ENCODE data around the gene ARPC2.

The ARPC2 gene

DNA sequence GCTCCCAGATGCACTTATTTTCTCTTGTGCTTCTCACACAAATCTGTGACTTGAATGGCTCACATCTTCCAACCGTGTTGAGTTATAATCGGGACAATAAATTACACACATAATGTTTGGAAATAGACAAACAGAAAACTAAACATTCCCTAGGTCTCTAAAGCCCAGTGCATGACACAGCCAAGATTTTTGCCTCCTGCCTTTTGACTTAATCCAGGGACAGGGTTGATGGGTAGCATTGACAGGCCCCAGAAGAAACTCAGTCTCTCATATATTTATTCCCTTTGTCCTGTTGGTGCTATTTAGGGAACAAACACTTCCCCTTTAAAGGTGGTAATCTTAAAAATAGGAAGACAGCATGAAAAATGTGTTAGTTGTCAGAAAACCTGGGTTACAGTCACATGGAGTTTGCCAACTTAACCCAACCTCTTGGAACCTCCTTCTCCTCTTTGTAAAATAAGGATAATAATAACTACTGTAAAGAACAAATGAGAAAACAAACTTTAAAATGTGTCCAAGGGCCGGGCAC, 24.0 kb upstream of the ARPC2 start:
- no peak for DNase-seq (ENCODE audit: low read depth)
- no peak overlapping the region for H3K4me3 ChIP-seq (ENCODE audit: low read depth, low read length)
- TF ChIP-seq, protein P1, sequence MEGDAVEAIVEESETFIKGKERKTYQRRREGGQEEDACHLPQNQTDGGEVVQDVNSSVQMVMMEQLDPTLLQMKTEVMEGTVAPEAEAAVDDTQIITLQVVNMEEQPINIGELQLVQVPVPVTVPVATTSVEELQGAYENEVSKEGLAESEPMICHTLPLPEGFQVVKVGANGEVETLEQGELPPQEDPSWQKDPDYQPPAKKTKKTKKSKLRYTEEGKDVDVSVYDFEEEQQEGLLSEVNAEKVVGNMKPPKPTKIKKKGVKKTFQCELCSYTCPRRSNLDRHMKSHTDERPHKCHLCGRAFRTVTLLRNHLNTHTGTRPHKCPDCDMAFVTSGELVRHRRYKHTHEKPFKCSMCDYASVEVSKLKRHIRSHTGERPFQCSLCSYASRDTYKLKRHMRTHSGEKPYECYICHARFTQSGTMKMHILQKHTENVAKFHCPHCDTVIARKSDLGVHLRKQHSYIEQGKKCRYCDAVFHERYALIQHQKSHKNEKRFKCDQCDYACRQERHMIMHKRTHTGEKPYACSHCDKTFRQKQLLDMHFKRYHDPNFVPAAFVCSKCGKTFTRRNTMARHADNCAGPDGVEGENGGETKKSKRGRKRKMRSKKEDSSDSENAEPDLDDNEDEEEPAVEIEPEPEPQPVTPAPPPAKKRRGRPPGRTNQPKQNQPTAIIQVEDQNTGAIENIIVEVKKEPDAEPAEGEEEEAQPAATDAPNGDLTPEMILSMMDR (IDR thresholded peaks at IDR 0.05; ENCODE audit: insufficient read depth, low read depth, low read length, missing control alignments) = no peak

DNA sequence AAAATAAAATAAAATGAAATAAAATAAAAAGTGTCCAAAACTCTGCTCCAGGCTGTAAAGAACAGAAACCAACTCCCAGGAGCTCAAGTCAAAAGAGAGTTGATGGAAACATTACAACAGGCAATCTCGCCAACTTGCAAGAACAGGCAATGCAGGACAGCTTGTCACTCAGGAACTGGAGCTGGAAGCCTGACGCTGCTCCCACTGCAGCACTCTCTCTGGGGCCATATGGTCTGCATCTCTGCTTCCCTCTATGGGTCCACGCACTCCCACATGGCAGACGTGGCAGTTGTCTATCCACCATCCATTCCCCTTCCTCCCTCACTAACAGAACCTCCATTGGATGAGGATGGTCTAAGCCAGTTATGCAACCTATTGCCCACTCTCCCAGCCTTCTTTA, 23.3 kb upstream of the ARPC2 start:
- no peak overlapping the region for H3K4me3 ChIP-seq (ENCODE audit: low read depth, low read length)
- TF ChIP-seq, protein P1 (IDR thresholded peaks at IDR 0.05; ENCODE audit: insufficient read depth, low read depth, low read length, missing control alignments) = no peak
- no peak for DNase-seq (ENCODE audit: low read depth)

DNA sequence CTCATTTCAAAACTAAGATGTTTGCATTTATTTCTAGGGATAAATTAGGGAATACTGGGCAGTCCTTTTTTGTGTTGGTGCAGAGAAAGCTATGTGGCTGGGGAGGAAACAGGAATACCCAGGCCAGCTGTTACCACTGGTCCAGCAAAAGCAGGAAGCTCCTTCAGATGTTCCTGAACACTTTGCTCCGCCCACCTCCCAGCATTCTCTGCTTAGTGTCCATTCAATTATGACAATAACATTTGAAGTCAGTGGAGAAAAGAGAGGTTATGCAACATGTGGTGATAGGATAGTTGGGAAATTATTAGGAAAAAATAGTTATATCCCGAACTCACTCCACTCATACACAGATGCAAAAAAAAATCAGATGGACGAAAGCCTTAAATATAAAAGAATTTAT, 22.1 kb upstream of the ARPC2 start:
- TF ChIP-seq, protein P1 (IDR thresholded peaks at IDR 0.05; ENCODE audit: insufficient read depth, low read depth, low read length, missing control alignments) = no peak
- no peak for DNase-seq (ENCODE audit: low read depth)
- no peak overlapping the region for H3K4me3 ChIP-seq (ENCODE audit: low read depth, low read length)

DNA sequence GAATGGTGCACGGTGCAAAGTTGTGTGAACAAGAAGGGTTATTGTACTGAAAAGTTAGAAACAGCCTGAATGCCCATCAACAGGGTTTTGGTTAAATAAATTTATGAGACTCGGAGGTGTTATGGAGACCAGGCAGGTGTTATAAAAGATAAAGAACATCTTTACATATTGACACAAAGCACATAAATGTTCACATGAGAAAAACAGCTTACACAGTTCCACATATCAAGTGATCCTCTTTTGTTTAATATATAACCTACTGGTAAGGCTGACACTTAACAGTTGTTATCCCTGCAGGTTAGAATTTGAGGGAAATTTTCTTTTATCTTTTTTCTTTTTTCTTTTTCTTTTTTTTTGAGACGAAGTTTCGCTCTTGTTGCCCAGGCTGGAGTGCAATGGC, 20.0 kb upstream of the ARPC2 start:
- DNase-seq (ENCODE audit: low read depth) = no peak
- TF ChIP-seq, protein P1 (IDR thresholded peaks at IDR 0.05; ENCODE audit: insufficient read depth, low read depth, low read length, missing control alignments) = no peak
- no peak overlapping the region for H3K4me3 ChIP-seq (ENCODE audit: low read depth, low read length)

DNA sequence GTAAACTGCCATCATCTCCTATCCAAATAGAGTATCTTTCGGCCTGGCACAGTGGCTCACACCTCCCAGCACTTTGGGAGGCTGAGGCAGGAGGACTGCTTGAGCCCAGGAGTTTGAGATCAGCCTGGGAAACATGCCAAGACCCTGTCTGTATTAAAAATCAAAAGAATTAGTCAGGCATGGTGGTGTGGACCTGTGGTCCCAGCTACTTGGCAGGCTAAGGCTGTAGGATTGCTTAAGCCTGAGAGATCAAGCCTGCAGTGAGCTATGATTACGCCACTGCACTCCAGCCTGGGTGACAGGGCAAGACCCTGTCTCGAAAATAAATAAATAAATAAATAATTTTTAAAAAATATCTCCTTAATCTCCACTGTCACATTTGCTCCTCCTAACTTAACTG, 14.7 kb upstream of the ARPC2 start:
- DNase-seq (ENCODE audit: low read depth) = no peak
- H3K4me3 ChIP-seq (ENCODE audit: low read depth, low read length) = no peak overlapping the region
- TF ChIP-seq, protein P1 (IDR thresholded peaks at IDR 0.05; ENCODE audit: insufficient read depth, low read depth, low read length, missing control alignments) = no peak

DNA sequence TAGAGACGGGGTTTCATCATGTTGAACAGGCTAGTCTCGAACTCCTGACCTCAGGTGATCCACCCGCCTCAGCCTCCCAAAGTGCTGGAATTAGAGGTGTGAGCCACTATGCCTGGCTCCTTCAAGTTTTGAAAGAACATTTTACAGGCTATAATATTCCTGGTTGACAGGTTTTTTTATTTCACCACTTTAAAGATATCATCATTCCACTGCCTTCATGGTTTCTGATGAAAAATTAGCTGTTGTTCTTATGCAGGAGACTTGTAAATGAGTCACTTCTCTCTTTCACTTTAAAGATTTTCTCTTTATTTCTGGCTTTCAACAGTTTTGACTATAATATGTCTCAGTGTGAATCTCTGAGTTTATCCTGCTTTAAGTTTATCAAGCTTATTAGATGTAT, 7.9 kb upstream of the ARPC2 start:
- no peak overlapping the region for H3K4me3 ChIP-seq (ENCODE audit: low read depth, low read length)
- TF ChIP-seq, protein P1 (IDR thresholded peaks at IDR 0.05; ENCODE audit: insufficient read depth, low read depth, low read length, missing control alignments) = no peak
- no peak for DNase-seq (ENCODE audit: low read depth)

DNA sequence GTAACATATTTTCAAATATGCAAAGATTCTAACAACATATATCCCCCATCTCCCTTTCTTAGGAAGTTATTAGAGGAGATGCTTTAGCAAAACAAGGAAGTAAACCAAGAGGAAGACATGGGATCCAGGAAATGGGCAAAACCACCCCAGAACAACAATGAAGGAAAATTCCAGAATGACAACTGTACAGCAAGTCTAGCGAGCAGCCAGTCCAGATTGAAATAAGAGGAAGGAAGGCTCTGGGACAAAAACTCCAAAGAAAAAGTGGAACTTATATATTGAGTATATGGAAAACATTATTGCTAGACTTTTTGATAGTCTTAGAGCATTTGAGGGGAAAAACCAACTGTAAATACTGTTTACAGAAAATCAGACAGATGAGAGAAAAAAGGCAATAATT, 2.9 kb upstream of the ARPC2 start:
- no peak for DNase-seq (ENCODE audit: low read depth)
- TF ChIP-seq, protein P1 (IDR thresholded peaks at IDR 0.05; ENCODE audit: insufficient read depth, low read depth, low read length, missing control alignments) = no peak

More for the DNA sequence above, 2.9 kb upstream of the ARPC2 start:
- H3K4me3 ChIP-seq (ENCODE audit: low read depth, low read length) = no peak overlapping the region
